ENCODE measurements around the gene ANK3. TPM values are rescaled to one million over a fixed set of nuclear protein-coding genes. Genes with fewer than 3 reads are reported as not detected.

The ANK3 gene
- polyA plus RNA-seq, 1 donor (not counting 4 experiments of a cell fraction or from before 2014, with no cell fraction given): 8.3 TPM

GRCh38 chr10:60313589-60313952 is 76.1 kb downstream of the ANK3 start:
- Histone ChIP-seq H3K27me3 (ENCODE audit: control insufficient read depth, extremely low read depth, insufficient read depth, low read length) (no peaks in the 10 kb centered on the region), H3K4me3 (ENCODE audit: control insufficient read depth in 2 of 3, extremely low read depth in 1 of 3, insufficient read depth in 2 of 3, low read depth in 1 of 3, low read length in 3 of 3) (no peak overlapping the region), H4K20me1 (ENCODE audit: control insufficient read depth, extremely low read depth, insufficient read depth, low read length) (no peaks in the 10 kb centered on the region), H3K9ac (ENCODE audit: control insufficient read depth, extremely low read depth, insufficient read depth, low read length) (no peak overlapping the region), H3K79me2 (ENCODE audit: control insufficient read depth, insufficient read depth, low read length) (no peaks in the 10 kb centered on the region), H3K9me3 (ENCODE audit: control insufficient read depth, low read depth, low read length) (no peaks in the 10 kb centered on the region), H2AFZ (ENCODE audit: control insufficient read depth, low read length) (no peak overlapping the region), H3K27ac (ENCODE audit: control insufficient read depth, insufficient read depth, low read length) (no peak overlapping the region), H3K4me1 (ENCODE audit: control insufficient read depth, extremely low read depth, insufficient read depth, low read length) (peaks cover 30% of the 10 kb centered on the region), H3K36me3 (ENCODE audit: control insufficient read depth in 2 of 2, extremely low read depth in 1 of 2, insufficient read depth in 2 of 2, low read length in 2 of 2) (no peaks in the 10 kb centered on the region), H3K4me2 (ENCODE audit: control insufficient read depth, extremely low read depth, insufficient read depth, low read depth, low read length) (no peak overlapping the region), H3K9me1 (ENCODE audit: control insufficient read depth, extremely low read depth, insufficient read depth, low read length) (peaks cover 2% of the 10 kb centered on the region)
- DNase-seq (ENCODE audit: low read depth, low spot score) (no peak), FAIRE-seq (no peak)
- dilution Hi-C loops (cut with MboI; ENCODE audit: extremely low pct_ligation_motif_present, low sequenced_read_pairs): no loop called here
- TF ChIP-seq CTCF (optimal IDR thresholded peaks at IDR 0.05 in 1 of 3, IDR thresholded peaks at IDR 0.05 in 1 of 3, conservative IDR thresholded peaks at IDR 0.05 in 1 of 3; ENCODE audit: extremely low read depth in 1 of 3, insufficient read depth in 2 of 3, low read length in 3 of 3) (no peak), EZH2 (IDR thresholded peaks at IDR 0.05; ENCODE audit: low read length) (no peak)

GRCh38 chr10:60312818-60313588 is 76.7 kb downstream of the ANK3 start:
- H3K9me3 ChIP-seq (ENCODE audit: control insufficient read depth, low read depth, low read length): no peaks in the 10 kb centered on the region
- no peak overlapping the region for H3K27ac ChIP-seq (ENCODE audit: control insufficient read depth, insufficient read depth, low read length)
- H2AFZ ChIP-seq (ENCODE audit: control insufficient read depth, low read length): no peak overlapping the region
- H3K4me2 ChIP-seq (ENCODE audit: control insufficient read depth, extremely low read depth, insufficient read depth, low read depth, low read length): peak overlapping the region; percentile 48
- TF ChIP-seq CTCF (optimal IDR thresholded peaks at IDR 0.05 in 1 of 3, IDR thresholded peaks at IDR 0.05 in 1 of 3, conservative IDR thresholded peaks at IDR 0.05 in 1 of 3; ENCODE audit: extremely low read depth in 1 of 3, insufficient read depth in 2 of 3, low read length in 3 of 3) (no peak), EZH2 (IDR thresholded peaks at IDR 0.05; ENCODE audit: low read length) (no peak)
- peaks cover 30% of the 10 kb centered on the region for H3K4me1 ChIP-seq (ENCODE audit: control insufficient read depth, extremely low read depth, insufficient read depth, low read length)
- no peak overlapping the region for H3K4me3 ChIP-seq (ENCODE audit: control insufficient read depth in 2 of 3, extremely low read depth in 1 of 3, insufficient read depth in 2 of 3, low read depth in 1 of 3, low read length in 3 of 3)
- DNase-seq (ENCODE audit: low read depth, low spot score) (no peak), FAIRE-seq (peak; percentile 61)
- H3K79me2 ChIP-seq (ENCODE audit: control insufficient read depth, insufficient read depth, low read length): no peaks in the 10 kb centered on the region
- peaks cover 2% of the 10 kb centered on the region for H3K9me1 ChIP-seq (ENCODE audit: control insufficient read depth, extremely low read depth, insufficient read depth, low read length)
- H4K20me1 ChIP-seq (ENCODE audit: control insufficient read depth, extremely low read depth, insufficient read depth, low read length): no peaks in the 10 kb centered on the region
- H3K9ac ChIP-seq (ENCODE audit: control insufficient read depth, extremely low read depth, insufficient read depth, low read length): no peak overlapping the region
- dilution Hi-C loops (cut with MboI; ENCODE audit: extremely low pct_ligation_motif_present, low sequenced_read_pairs): no loop called here
- H3K27me3 ChIP-seq (ENCODE audit: control insufficient read depth, extremely low read depth, insufficient read depth, low read length): no peaks in the 10 kb centered on the region
- no peaks in the 10 kb centered on the region for H3K36me3 ChIP-seq (ENCODE audit: control insufficient read depth in 2 of 2, extremely low read depth in 1 of 2, insufficient read depth in 2 of 2, low read length in 2 of 2)

All from keratinocyte (primary cell).